SK-N-SH (cell line): ENCODE results near the gene UBA3. TPM values are rescaled to one million over a fixed set of nuclear protein-coding genes. Genes with fewer than 3 reads are reported as not detected.

Experiments
- CHD2 ChIP-seq: fragments of 150-350 bp; IDR thresholded peaks from 2 replicates; pipeline ENCODE4 v1.6.1; 2018; ENCODE audit warnings: low read length; ENCODE audit not compliant: partially characterized antibody
- CTCF ChIP-seq: fragments of 200-600 bp; sonication (generic); IDR thresholded peaks from 2 replicates; pipeline ENCODE4 v1.6.1; 2017; ENCODE audit warnings: antibody characterized with exemption, mild to moderate bottlenecking, moderate library complexity
- ELF1 ChIP-seq: IDR thresholded peaks from 2 replicates; pipeline ENCODE4 v1.4.0; 2012
- EP300 ChIP-seq, 2 experiments: IDR thresholded peaks; 2 replicates each; pipeline versions ENCODE4 v1.4.0 to v1.6.1; 2012; ENCODE audit warnings: borderline replicate concordance in 1 of 2, low read depth in 1 of 2, low read length in 1 of 2
- FOXJ3 ChIP-seq: sonication (generic); formaldehyde crosslinking; IDR thresholded peaks from 2 replicates; pipeline ENCODE4 v1.5.1; 2020; ENCODE audit warnings: mild to moderate bottlenecking, missing genetic modification reagents
- FOXM1 ChIP-seq: IDR thresholded peaks from 2 replicates; pipeline ENCODE4 v1.4.0; 2012; ENCODE audit warnings: low read depth, mild to moderate bottlenecking
- IRF3 ChIP-seq: fragments of 150-350 bp; IDR thresholded peaks from 2 replicates; pipeline ENCODE4 v1.6.1; 2016; ENCODE audit warnings: mild to moderate bottlenecking, low read depth, low read length
- JUND ChIP-seq: IDR thresholded peaks from 2 replicates; pipeline ENCODE4 v1.4.0; 2012
- MEF2A ChIP-seq: IDR thresholded peaks from 2 replicates; pipeline ENCODE4 v1.4.0; 2012; ENCODE audit warnings: low read depth, borderline replicate concordance
- NFIC ChIP-seq: IDR thresholded peaks from 2 replicates; pipeline ENCODE4 v1.4.0; 2012; ENCODE audit warnings: borderline replicate concordance
- PBX3 ChIP-seq: IDR thresholded peaks from 2 replicates; pipeline ENCODE4; 2012
- POLR2AphosphoS5 ChIP-seq: IDR thresholded peaks from 2 replicates; pipeline ENCODE4 v1.6.1; 2012; ENCODE audit warnings: low read depth, low read length
- REST ChIP-seq: IDR thresholded peaks from 2 replicates; pipeline ENCODE4 v1.6.1; 2012; ENCODE audit warnings: mild to moderate bottlenecking, low read depth, low read length, moderate library complexity
- RFX5 ChIP-seq: IDR thresholded peaks from 2 replicates; pipeline ENCODE4 v1.6.1; 2012; ENCODE audit warnings: mild to moderate bottlenecking, improper control_type of control experiment, low read length
- SMC3 ChIP-seq: IDR thresholded peaks from 2 replicates; pipeline ENCODE4 v1.6.1; 2012; ENCODE audit warnings: low read depth, low read length, improper control_type of control experiment
- TEAD4 ChIP-seq: IDR thresholded peaks from 2 replicates; pipeline ENCODE4 v1.4.0; 2012; ENCODE audit warnings: mild to moderate bottlenecking, borderline replicate concordance; ENCODE audit not compliant: insufficient read depth
- USF1 ChIP-seq: IDR thresholded peaks from 2 replicates; pipeline ENCODE4 v1.4.0; 2012; ENCODE audit warnings: low read depth, borderline replicate concordance
- YY1 ChIP-seq: IDR thresholded peaks from 2 replicates; pipeline ENCODE4 v1.4.0; 2012; ENCODE audit warnings: low read depth, mild to moderate bottlenecking
- ZBTB33 ChIP-seq: IDR thresholded peaks from 2 replicates; pipeline ENCODE4 v1.4.0; 2012; ENCODE audit warnings: low read depth, borderline replicate concordance
- polyA plus RNA-seq, 3 experiments: library from polyadenylated mRNA; depleted of rRNA; stranded (reverse); fragments of >200 nt; gene quantifications; 2 replicates each; pipeline ENCODE4 v1.2.3, GENCODE V29; 2012

Gene UBA3
- polyA plus RNA-seq, 1 of the 3 experiments (the other 2 are of a cell fraction), result 43.0 TPM

GRCh38 chr3:69051756-69052471, 28.3 kb downstream of the UBA3 start, which contains the start of gene TMF1 (continued):
- TF ChIP-seq PBX3 (no peak), JUND (no peak), ELF1 (peak; percentile 97), CHD2 (peak; percentile 29), RFX5 (peak; percentile 33; the same call in 1 of the 2 replicates), MEF2A (no peak), NFIC (no peak), FOXJ3 (CRISPR knock-in tag) (no peak), USF1 (no peak), ZBTB33 (no peak), YY1 (0 out of 2 replicates have a peak, but pooled peaks have one; percentile 66), POLR2AphosphoS5 (peak; percentile 91; the same call in 1 of the 2 replicates), CTCF (no peak), SMC3 (no peak), FOXM1 (no peak), IRF3 (no peak), REST (no peak), TEAD4 (0 out of 2 replicates have a peak, but pooled peaks have one; percentile 7), EP300 (IDR thresholded peaks at IDR 0.05; ENCODE audit: borderline replicate concordance in 1 of 2, low read depth in 1 of 2, low read length in 1 of 2) (no peak)
